GM21423 (cell line): ENCODE data around the gene MYG1.
A peak's percentile ranks its signal among the peaks of the same experiment; 100 is the strongest.
"Not testable (repeated sequence)": the region's sequence is repeated elsewhere in the genome, so short reads cannot be mapped to it uniquely, and the experiment has no call there.

Source experiments
- ATAC-seq: cut with Tn5 transposase; IDR thresholded peaks from one replicate; pipeline ENCODE4 v1.9.1; 2021; ENCODE audit warnings: mild to moderate bottlenecking, moderate library complexity; ENCODE audit not compliant: unreplicated experiment

The MYG1 gene

GRCh38 chr12:53286448-53286847, 13.0 kb upstream of the MYG1 start:
- ATAC-seq = no peak

- ATAC-seq = no peak
Observed at GRCh38 chr12:53287741-53288216, 11.7 kb upstream of the MYG1 start.

DNA sequence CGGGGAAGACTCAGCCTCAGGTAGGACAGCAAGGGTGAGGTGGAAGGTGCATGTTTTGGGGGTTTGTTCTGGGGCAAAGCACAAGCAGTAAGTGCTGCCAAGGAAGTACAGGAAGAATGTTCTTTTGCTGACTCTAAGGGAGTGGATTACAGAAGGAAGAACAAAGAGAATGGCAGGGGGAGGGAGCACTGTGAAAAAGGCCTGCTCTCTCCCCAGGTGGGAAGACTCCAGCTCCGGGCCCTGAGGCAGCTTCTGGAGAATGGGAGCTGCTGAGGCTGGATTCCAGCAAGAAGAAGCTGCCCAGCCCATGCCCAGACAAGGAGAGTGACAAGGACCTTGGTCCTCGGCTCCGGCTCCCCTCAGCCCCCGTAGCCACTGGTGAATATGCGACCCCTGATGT, 11.2 kb upstream of the MYG1 start:
- no peak for ATAC-seq

DNA sequence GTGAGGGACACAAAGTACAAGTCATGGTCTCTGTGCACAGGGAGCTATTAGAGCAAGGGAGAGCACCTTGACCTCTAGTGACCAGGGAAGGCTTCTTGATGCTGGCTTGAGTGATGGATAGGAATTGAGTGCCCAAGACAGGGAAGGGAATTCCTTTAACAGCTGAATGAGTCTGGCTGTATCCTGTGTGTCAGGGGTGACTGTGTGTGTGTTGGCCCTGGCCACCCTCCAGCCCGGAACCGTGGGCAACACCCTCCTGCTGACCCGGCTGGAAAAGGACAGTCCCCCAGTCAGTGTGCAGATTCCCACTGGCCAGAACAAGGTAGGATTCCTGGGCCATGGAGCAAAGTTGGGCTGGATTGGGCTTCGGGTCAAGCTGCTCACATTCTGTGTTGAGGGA, 9.6 kb upstream of the MYG1 start:
- no peak for ATAC-seq

DNA sequence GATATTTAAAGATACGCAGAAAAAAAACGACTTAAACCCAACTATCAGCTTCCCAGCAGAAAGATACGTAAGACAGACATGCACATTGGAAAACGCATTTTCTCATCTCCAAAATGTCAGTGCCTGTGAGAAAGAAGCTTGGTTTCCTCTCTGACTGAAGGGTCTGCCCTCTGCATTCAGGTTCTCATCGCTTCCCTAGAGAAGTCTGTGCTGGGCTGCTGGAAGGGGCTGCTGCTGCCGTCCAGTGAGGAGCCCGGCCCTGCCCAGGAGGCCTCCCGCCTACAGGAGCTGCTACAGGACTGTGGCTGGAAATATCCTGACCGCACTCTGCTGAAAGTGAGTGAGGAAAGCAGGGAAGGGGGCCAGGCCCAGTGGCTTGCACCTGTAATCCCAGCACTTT, 8.8 kb upstream of the MYG1 start:
- ATAC-seq = no peak

GRCh38 chr12:53292426-53292825, 7.1 kb upstream of the MYG1 start:
- no peak for ATAC-seq

DNA sequence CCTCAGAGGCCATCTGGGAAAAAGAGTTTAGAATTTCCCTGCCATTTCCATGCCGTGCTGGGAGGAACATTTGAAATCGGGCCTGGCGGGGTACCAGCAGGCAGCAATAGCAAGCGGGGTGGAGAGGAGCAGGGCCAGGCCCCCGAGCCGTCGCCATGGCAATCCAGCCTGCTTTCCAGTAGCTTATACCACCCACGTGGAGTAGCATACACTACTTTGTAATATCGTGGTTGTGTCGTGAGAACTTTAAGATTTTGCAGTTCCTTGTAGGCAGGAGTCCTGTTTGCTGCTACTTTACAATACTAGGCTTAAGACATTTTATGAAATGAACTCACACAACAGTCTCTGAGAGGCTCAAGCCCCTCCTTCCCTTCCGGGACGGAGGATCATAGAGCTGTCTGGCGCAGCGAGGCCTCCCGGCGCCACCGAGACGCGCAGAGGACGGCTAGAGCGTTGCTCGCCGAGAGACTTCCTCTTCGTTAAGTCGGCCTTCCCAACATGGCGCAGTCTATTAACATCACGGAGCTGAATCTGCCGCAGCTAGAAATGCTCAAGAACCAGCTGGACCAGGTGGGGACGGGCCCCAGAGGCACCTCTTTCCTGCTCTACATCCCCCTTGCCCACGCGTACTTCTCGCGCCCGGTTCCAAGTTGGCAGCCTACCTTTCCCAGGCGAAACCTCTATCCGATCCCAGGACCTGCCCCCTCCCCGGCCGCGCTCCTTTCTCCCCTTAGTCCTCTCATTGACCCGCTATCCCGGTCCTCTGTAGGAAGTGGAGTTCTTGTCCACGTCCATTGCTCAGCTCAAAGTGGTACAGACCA, 4.2 kb upstream of the MYG1 start, which contains the start of gene PFDN5:
TSS of gene PFDN5 (plus strand) at position 473 of the 821 bp plus-strand sequence. CDS start at position 499, 26 bp downstream.
- ATAC-seq = peak; percentile 82

GRCh38 chr12:53295891-53296219, 3.6 kb upstream of the MYG1 start:
- ATAC-seq = no peak

DNA sequence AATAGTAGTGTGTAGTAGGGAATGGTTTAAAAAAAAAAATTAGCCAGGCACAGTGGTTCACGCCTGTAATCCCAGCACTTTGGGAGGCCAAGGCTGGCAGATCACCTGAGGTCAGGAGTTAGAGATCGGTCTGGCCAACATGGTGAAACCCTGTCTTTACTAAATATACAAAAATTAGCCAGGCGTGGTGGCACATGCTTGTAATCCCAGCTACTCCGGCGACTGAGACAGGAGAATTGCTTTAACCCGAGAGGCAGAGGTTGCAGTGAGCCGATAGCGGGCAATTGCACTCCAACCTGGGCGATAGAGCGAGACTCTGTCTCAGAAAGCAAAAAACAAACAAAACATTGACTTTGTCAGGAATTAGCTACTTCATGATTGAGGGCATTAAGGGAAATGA, 2.4 kb upstream of the MYG1 start:
- not testable (repeated sequence) for ATAC-seq

- no peak for ATAC-seq
Observed at GRCh38 chr12:53298164-53298563, 1.3 kb upstream of the MYG1 start.

DNA sequence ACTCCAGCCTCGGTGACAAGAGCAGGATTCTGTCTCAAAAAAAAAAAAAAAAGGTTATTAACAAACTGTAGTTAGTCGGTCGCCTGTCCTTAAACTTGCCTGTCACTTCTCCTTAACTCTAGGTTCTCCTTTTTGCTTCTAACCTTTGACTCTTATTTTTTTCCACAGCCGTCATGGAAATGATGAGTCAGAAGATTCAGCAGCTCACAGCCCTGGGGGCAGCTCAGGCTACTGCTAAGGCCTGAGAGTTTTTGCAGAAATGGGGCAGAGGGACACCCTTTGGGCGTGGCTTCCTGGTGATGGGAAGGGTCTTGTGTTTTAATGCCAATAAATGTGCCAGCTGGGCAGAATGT, 418 bp upstream of the MYG1 start:
- no peak for ATAC-seq

DNA sequence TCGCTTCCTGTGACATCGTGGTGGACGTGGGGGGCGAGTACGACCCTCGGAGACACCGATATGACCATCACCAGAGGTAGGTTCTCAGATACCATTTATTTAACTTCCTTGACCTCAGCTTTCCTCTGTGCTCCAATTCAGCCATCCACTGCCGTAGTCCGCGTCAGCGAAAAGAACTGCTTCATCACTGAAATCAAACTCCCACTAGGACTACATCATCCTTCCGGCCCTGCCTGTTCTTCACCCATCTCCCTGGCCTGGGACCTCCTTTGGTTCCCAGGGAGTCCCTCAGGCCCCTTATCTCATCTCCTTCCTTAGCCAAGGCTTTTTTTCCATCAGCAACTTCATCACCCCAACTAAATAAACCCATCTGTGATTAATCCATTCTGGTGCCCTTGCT, 692 bp downstream of the MYG1 start:
- no peak for ATAC-seq

DNA sequence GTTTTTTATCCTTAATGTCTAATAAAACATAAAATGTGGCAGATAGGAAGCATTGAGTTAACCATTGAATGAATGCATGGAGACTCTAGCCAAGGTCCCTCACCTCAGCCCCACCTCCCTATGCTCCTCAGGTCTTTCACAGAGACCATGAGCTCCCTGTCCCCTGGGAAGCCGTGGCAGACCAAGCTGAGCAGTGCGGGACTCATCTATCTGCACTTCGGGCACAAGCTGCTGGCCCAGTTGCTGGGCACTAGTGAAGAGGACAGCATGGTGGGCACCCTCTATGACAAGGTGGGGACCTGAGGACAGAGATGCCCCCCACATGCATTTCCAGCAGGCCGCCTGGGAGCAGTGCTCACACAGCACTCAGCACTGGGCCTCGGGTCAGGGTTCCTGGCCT, 3.4 kb downstream of the MYG1 start:
- ATAC-seq = no peak

DNA sequence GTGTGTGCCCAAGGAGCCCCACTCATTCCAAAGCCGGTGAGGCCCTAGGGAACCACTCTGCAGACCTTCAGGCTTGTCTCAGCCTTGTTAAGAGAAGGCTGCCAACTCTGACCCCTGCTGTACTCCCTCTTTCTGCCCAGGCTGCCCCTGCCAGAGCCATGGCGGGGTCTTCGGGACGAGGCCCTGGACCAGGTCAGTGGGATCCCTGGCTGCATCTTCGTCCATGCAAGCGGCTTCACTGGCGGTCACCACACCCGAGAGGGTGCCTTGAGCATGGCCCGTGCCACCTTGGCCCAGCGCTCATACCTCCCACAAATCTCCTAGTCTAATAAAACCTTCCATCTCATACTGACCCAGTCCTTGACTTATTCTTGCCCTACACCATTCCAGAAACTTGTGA, 7.3 kb downstream of the MYG1 start:
- no peak for ATAC-seq

GRCh38 chr12:53308276-53308675, 8.8 kb downstream of the MYG1 start:
- ATAC-seq = no peak

DNA sequence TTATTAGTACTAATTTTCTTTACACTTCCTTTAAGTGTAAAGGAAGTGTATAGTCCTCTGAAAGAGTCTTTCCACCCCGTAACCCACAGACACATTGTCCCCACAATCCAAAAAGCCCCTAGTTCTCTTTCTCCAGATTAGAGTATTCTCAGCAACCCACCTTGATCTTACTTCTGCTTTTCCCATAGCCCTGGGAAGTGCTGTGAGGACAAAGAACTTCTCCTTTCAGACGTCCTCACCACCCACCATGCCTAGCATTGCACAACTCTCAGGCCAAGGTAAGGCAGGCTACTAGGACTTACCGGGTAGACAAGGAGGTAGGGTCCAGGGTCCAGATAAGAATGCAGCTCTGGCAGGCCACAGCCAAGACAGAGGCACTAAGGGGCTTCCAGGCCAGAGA, 14.5 kb downstream of the MYG1 start:
- ATAC-seq = no peak

DNA sequence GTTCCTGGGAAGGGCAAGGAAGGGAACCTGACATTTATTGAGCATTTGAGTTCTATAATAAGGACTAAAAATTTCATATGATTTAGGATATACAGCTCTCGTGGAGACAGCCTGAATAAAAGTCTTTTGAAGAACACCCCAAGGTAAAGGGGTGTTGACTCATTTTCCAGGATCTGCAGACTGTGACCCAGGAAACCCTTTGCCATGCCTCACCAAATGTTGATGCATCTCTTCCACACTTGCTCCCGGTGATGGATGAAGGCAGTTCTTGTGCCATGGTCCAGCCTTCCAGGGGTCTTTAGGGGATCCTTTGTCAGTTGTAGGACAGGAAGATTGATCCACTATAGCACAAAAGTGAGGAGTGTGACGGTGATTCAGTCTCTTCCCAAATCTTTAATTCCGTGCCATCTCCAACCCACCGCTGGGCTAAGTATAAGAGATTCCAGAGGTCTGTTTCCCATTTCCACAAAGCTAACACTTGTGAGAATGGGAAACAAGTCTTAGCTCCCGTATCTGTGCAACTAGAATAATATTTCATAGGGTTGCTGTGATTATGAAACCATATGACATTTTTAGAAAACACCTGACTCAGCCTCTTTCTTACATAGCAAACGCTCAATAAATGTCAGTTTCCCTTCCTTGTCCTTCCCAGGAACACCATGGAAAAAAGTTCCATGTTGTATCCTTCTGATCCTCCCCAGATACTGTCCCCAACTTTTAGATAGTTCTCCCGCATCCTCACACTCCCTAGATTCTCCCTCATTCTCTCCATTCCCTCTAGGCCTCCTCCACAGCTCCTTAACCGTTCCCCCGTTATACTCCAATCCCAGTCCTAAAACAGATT, 21.1 kb downstream of the MYG1 start:
- no peak for ATAC-seq

DNA sequence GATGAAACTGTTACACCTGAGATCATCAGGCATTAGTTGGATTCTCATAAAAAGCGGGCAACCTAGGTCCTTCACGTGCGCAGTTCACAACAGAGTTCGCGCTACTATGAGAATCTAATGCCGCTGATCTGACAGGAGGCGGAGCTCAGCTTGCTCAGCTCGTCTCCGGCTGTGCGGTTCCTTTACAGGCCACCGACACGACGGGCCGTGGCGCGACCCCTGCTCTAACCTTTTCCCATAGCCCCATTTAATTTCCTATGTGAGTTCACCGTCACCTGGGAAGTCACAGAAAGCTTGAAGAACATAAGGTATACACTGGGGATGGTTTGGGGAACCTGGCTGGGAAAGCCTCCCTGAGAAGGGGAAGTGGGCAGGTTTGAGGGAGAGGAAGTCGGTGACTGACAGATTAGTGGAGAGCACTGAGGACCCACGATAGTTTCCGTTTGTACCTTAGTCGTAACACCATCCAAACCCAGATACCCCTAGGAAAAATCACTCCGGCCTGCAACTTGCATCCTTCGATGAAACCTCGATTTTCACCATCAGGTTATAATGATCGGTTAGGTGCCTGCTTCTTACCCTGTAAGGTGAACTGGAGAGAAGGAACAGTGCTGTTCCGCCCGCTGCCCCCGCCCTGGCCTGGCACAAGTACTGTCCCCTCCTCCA, 24.8 kb downstream of the MYG1 start:
- peak; percentile 31 for ATAC-seq

- ATAC-seq = peak; percentile 48
Observed at GRCh38 chr12:53324779-53325510, 25.4 kb downstream of the MYG1 start.

- ATAC-seq = no peak
Observed at GRCh38 chr12:53325511-53326061, 26.1 kb downstream of the MYG1 start.
